ENCODE data around the gene TOB1.

DNA sequence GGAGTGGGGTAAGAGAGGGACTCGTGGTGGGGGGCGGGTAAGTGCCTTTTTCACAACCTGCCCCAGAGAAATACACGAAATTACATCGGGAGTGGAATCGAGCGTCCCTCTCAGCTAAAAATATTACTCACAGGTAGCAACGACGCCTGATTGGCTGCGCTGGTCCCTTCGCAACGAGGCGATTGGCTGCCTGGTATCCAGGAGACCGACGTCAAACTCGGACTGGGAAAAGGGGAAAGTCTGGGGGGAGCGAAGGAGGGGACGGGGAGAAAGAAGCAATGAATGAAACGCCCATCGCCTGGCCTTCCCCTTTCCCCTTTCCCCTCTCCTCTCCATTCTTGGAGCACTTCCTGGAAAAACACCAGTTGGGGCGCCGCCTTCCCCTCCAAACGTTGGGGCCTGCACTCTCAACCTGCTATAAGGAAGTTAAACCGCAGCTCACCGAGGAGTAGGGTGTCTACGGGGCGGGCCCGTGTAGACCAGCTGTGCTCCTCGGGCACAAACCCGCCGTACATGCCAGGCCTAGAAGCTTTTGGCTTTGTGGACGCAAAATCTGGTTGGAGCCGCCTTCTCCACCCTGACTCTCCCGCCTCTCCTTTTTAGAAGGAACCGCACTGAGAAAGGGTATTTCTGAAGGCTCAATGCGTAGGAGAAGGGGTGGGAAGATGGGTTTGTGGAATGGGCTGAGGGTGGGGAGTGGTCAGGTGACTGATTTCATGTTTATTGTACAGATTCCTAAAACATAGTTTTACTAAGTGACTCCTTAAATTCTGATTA, 1.4 kb upstream of the TOB1 start:
- TF ChIP-seq CTCF (conservative IDR thresholded peaks at IDR 0.05; ENCODE audit: low read depth in 2 of 2) (no peak), REST (IDR thresholded peaks at IDR 0.05; ENCODE audit: unreplicated experiment) (no peak), EZH2phosphoT487 (IDR thresholded peaks at IDR 0.05; ENCODE audit: unreplicated experiment) (no peak), CREB1 (CRISPR knock-in tag; IDR thresholded peaks at IDR 0.05; ENCODE audit: low read depth) (peak; percentile 89), POLR2AphosphoS5 (IDR thresholded peaks at IDR 0.05; ENCODE audit: low read depth) (peak; percentile 40; the same call in 1 of the 2 replicates), ETS1 (IDR thresholded peaks at IDR 0.05) (no peak), EZH2 (IDR thresholded peaks at IDR 0.05; ENCODE audit: low read depth, unreplicated experiment) (no peak), JUNB (IDR thresholded peaks at IDR 0.05; ENCODE audit: unreplicated experiment) (no peak)
